ENCODE results near the gene TUBA8.

TUBA8 gene

GRCh38 chr22:18077639-18078328 is 32.8 kb upstream of the TUBA8 start, which contains the start of gene PEX26:
Gene PEX26, plus strand, starts transcription at chr22:18077990. Its CDS starts 387 bp downstream, at chr22:18078377.
- 0% methylated on average over 38 to 39 of the region's 50 CpGs for WGBS, 2 experiments (ENCODE audit: insufficient coverage in 2 of 2)
- H3K9me3 ChIP-seq (ENCODE audit: control insufficient read depth, low read length) = no peaks in the 10 kb centered on the region
- H3K36me3 ChIP-seq (ENCODE audit: control insufficient read depth, insufficient read depth, low read length) = peaks cover 34% of the 10 kb centered on the region
- H3K27ac ChIP-seq (ENCODE audit: low read depth, low read length, severe bottlenecking) = peak within 1 kb of the TSS; percentile 47
- peak within 1 kb of the TSS; percentile 86 for H3K4me3 ChIP-seq (ENCODE audit: extremely low read depth, insufficient read depth, low read length, poor library complexity, severe bottlenecking)
- peaks cover 5% of the 10 kb centered on the region for H3K4me1 ChIP-seq (ENCODE audit: control insufficient read depth, insufficient read depth, low read length, poor library complexity, severe bottlenecking)

- peaks cover 5% of the 10 kb centered on the region for H3K4me1 ChIP-seq (ENCODE audit: control insufficient read depth, insufficient read depth, low read length, poor library complexity, severe bottlenecking)
- no peaks in the 10 kb centered on the region for H3K9me3 ChIP-seq (ENCODE audit: control insufficient read depth, low read length)
- peaks cover 41% of the 10 kb centered on the region for H3K36me3 ChIP-seq (ENCODE audit: control insufficient read depth, insufficient read depth, low read length)
- H3K27ac ChIP-seq (ENCODE audit: low read depth, low read length, severe bottlenecking) = peak overlapping the region; percentile 47
- WGBS, 2 experiments (ENCODE audit: insufficient coverage in 2 of 2) = 13% methylated on average over 39 to 41 of the region's 45 CpGs
- peak overlapping the region; percentile 86 for H3K4me3 ChIP-seq (ENCODE audit: extremely low read depth, insufficient read depth, low read length, poor library complexity, severe bottlenecking)
These were observed 32.1 kb upstream of the TUBA8 start for GRCh38 chr22:18078329-18079041.

GRCh38 chr22:18079706-18080233 is 30.8 kb upstream of the TUBA8 start:
- Histone ChIP-seq H3K4me1 (ENCODE audit: control insufficient read depth, insufficient read depth, low read length, poor library complexity, severe bottlenecking) (peaks cover 5% of the 10 kb centered on the region), H3K9me3 (ENCODE audit: control insufficient read depth, low read length) (no peaks in the 10 kb centered on the region), H3K4me3 (ENCODE audit: extremely low read depth, insufficient read depth, low read length, poor library complexity, severe bottlenecking) (no peak overlapping the region), H3K36me3 (ENCODE audit: control insufficient read depth, insufficient read depth, low read length) (peaks cover 53% of the 10 kb centered on the region), H3K27ac (ENCODE audit: low read depth, low read length, severe bottlenecking) (no peak overlapping the region)
- 80 to 93% methylated on average over 2 to 3 of the region's 4 CpGs for WGBS, 2 experiments (ENCODE audit: insufficient coverage in 2 of 2)

GRCh38 chr22:18081416-18081815 is 29.2 kb upstream of the TUBA8 start:
- H3K4me3 ChIP-seq (ENCODE audit: extremely low read depth, insufficient read depth, low read length, poor library complexity, severe bottlenecking) = no peak overlapping the region
- peaks cover 5% of the 10 kb centered on the region for H3K4me1 ChIP-seq (ENCODE audit: control insufficient read depth, insufficient read depth, low read length, poor library complexity, severe bottlenecking)
- H3K36me3 ChIP-seq (ENCODE audit: control insufficient read depth, insufficient read depth, low read length) = peaks cover 69% of the 10 kb centered on the region
- H3K9me3 ChIP-seq (ENCODE audit: control insufficient read depth, low read length) = no peaks in the 10 kb centered on the region
- 90 to 95% methylated on average over 4 to 5 of the region's 5 CpGs for WGBS, 2 experiments (ENCODE audit: insufficient coverage in 2 of 2)
- H3K27ac ChIP-seq (ENCODE audit: low read depth, low read length, severe bottlenecking) = no peak overlapping the region

GRCh38 chr22:18082467-18082866 is 28.1 kb upstream of the TUBA8 start:
- Histone ChIP-seq H3K27ac (ENCODE audit: low read depth, low read length, severe bottlenecking) (no peak overlapping the region), H3K9me3 (ENCODE audit: control insufficient read depth, low read length) (no peaks in the 10 kb centered on the region), H3K36me3 (ENCODE audit: control insufficient read depth, insufficient read depth, low read length) (peaks cover 79% of the 10 kb centered on the region), H3K4me1 (ENCODE audit: control insufficient read depth, insufficient read depth, low read length, poor library complexity, severe bottlenecking) (no peaks in the 10 kb centered on the region), H3K4me3 (ENCODE audit: extremely low read depth, insufficient read depth, low read length, poor library complexity, severe bottlenecking) (no peak overlapping the region)
- no CpG with 5 or more reads among the region's 2 CpGs for WGBS, 2 experiments (ENCODE audit: insufficient coverage in 2 of 2)

- Histone ChIP-seq H3K4me1 (ENCODE audit: control insufficient read depth, insufficient read depth, low read length, poor library complexity, severe bottlenecking) (no peaks in the 10 kb centered on the region), H3K36me3 (ENCODE audit: control insufficient read depth, insufficient read depth, low read length) (peaks cover 89% of the 10 kb centered on the region), H3K4me3 (ENCODE audit: extremely low read depth, insufficient read depth, low read length, poor library complexity, severe bottlenecking) (no peak overlapping the region), H3K9me3 (ENCODE audit: control insufficient read depth, low read length) (no peaks in the 10 kb centered on the region), H3K27ac (ENCODE audit: low read depth, low read length, severe bottlenecking) (no peak overlapping the region)
- WGBS, 2 experiments (ENCODE audit: insufficient coverage in 2 of 2) = 98% methylated on average over 9 to 10 of the region's 10 CpGs
These were observed 27.2 kb upstream of the TUBA8 start for GRCh38 chr22:18083406-18083805.

- Histone ChIP-seq H3K9me3 (ENCODE audit: control insufficient read depth, low read length) (no peaks in the 10 kb centered on the region), H3K27ac (ENCODE audit: low read depth, low read length, severe bottlenecking) (no peak overlapping the region), H3K4me3 (ENCODE audit: extremely low read depth, insufficient read depth, low read length, poor library complexity, severe bottlenecking) (no peak overlapping the region), H3K4me1 (ENCODE audit: control insufficient read depth, insufficient read depth, low read length, poor library complexity, severe bottlenecking) (no peaks in the 10 kb centered on the region), H3K36me3 (ENCODE audit: control insufficient read depth, insufficient read depth, low read length) (peaks cover 95% of the 10 kb centered on the region)
These were observed 25.4 kb upstream of the TUBA8 start for GRCh38 chr22:18085188-18085587.

GRCh38 chr22:18087350-18087855 is 23.2 kb upstream of the TUBA8 start:
- whole genome bisulfite sequencing, 2 experiments (ENCODE audit: insufficient coverage in 2 of 2) = 82 to 85% methylated on average over 11 to 12 of the region's 13 CpGs
- Histone ChIP-seq H3K9me3 (ENCODE audit: control insufficient read depth, low read length) (no peaks in the 10 kb centered on the region), H3K27ac (ENCODE audit: low read depth, low read length, severe bottlenecking) (no peak overlapping the region), H3K4me3 (ENCODE audit: extremely low read depth, insufficient read depth, low read length, poor library complexity, severe bottlenecking) (no peak overlapping the region), H3K36me3 (ENCODE audit: control insufficient read depth, insufficient read depth, low read length) (peaks cover 95% of the 10 kb centered on the region), H3K4me1 (ENCODE audit: control insufficient read depth, insufficient read depth, low read length, poor library complexity, severe bottlenecking) (no peaks in the 10 kb centered on the region)

- Histone ChIP-seq H3K27ac (ENCODE audit: low read depth, low read length, severe bottlenecking) (no peak overlapping the region), H3K4me1 (ENCODE audit: control insufficient read depth, insufficient read depth, low read length, poor library complexity, severe bottlenecking) (no peaks in the 10 kb centered on the region), H3K36me3 (ENCODE audit: control insufficient read depth, insufficient read depth, low read length) (peaks cover 86% of the 10 kb centered on the region), H3K4me3 (ENCODE audit: extremely low read depth, insufficient read depth, low read length, poor library complexity, severe bottlenecking) (no peak overlapping the region), H3K9me3 (ENCODE audit: control insufficient read depth, low read length) (no peaks in the 10 kb centered on the region)
- 91 to 94% methylated on average over 9 to 11 of the region's 11 CpGs for WGBS, 2 experiments (ENCODE audit: insufficient coverage in 2 of 2)
These were observed 21.6 kb upstream of the TUBA8 start for GRCh38 chr22:18088825-18089568.

- H3K4me3 ChIP-seq (ENCODE audit: extremely low read depth, insufficient read depth, low read length, poor library complexity, severe bottlenecking) = no peak overlapping the region
- peaks cover 77% of the 10 kb centered on the region for H3K36me3 ChIP-seq (ENCODE audit: control insufficient read depth, insufficient read depth, low read length)
- WGBS, 2 experiments (ENCODE audit: insufficient coverage in 2 of 2) = 100% methylated on average over 7 to 8 of the region's 8 CpGs
- no peaks in the 10 kb centered on the region for H3K9me3 ChIP-seq (ENCODE audit: control insufficient read depth, low read length)
- no peaks in the 10 kb centered on the region for H3K4me1 ChIP-seq (ENCODE audit: control insufficient read depth, insufficient read depth, low read length, poor library complexity, severe bottlenecking)
- H3K27ac ChIP-seq (ENCODE audit: low read depth, low read length, severe bottlenecking) = no peak overlapping the region
These were observed 20.3 kb upstream of the TUBA8 start for GRCh38 chr22:18090286-18090685.

All from mesodermal cell (in vitro differentiated cells).